Breast epithelium (tissue), 4 donors: ENCODE data around the gene STK36. TPM values are rescaled to one million over a fixed set of nuclear protein-coding genes. Genes with fewer than 3 reads are reported as not detected.

ENCODE experiments used
- DNase-seq, 2 donors: peaks; one replicate each; pipeline ENCODE4 v3.0.0-alpha.2; 2019; ENCODE audit warnings: low spot score in 2 of 2
- H3K27ac ChIP-seq, 2 donors: fragments of 200-600 bp; sonication (generic) in 1 of 2; one replicate each; pipeline ENCODE4 v1.5.1; 2016 to 2019; ENCODE audit warnings: mild to moderate bottlenecking in 1 of 2
- H3K27me3 ChIP-seq, 2 donors: fragments of 200-600 bp; sonication (generic) in 1 of 2; one replicate each; pipeline versions ENCODE4 v1.5.1 to v1.6.0; 2017 to 2019; ENCODE audit warnings: control low read depth in 1 of 2, mild to moderate bottlenecking in 1 of 2
- H3K36me3 ChIP-seq: fragments of 200-600 bp; one replicate; pipeline ENCODE4 v1.5.1; 2019
- H3K4me1 ChIP-seq, 2 donors: fragments of 200-600 bp; sonication (generic); one replicate each; pipeline ENCODE4 v1.5.1; 2016 to 2019; ENCODE audit warnings: control low read depth in 1 of 2
- H3K4me3 ChIP-seq, 3 donors: fragments of 200-600 bp; sonication (generic); 1 replicate in 2 of 3; 2 replicates in 1 of 3; pipeline ENCODE4 v1.5.1; 2016 to 2019; ENCODE audit warnings: mild to moderate bottlenecking in 3 of 3, moderate library complexity in 2 of 3
- H3K9me3 ChIP-seq, 2 donors: fragments of 200-600 bp; sonication (generic) in 1 of 2; one replicate each; pipeline ENCODE4 v1.5.1; 2016 to 2019; ENCODE audit warnings: control low read depth in 1 of 2
- POLR2A ChIP-seq: fragments of 450-650 bp; IDR thresholded peaks from one replicate; pipeline ENCODE4 v1.6.1; 2016; ENCODE audit warnings: antibody characterized with exemption, mild to moderate bottlenecking, moderate library complexity
- POLR2AphosphoS5 ChIP-seq, 3 donors: sonication (generic); formaldehyde crosslinking; IDR thresholded peaks; one replicate each; pipeline ENCODE4 v1.6.1; 2017; ENCODE audit warnings: antibody characterized with exemption in 3 of 3
- intact Hi-C: fragments of 100-400 bp; cut with DNase I; formaldehyde crosslinking; loops from one replicate; pipeline ENCODE4 v1.15.1; 2023; ENCODE audit warnings: low total_unique reads
- total RNA-seq, 3 donors: library from RNA; depleted of rRNA; stranded (reverse); fragments of >200 nt; gene quantifications; one replicate each; pipeline ENCODE4 v1.1.0, GENCODE V29; 2016
- TF ChIP-seq, protein P1 (sequence below), 3 donors: fragments of 450-650 bp; IDR thresholded peaks; one replicate each; pipeline ENCODE4 v1.5.1; 2016 to 2017; ENCODE audit warnings: antibody characterized with exemption in 3 of 3, mild to moderate bottlenecking in 3 of 3, moderate library complexity in 3 of 3

The STK36 gene
- total RNA-seq, 3 donors from 2014 or later = 22.2 to 78.0 (median 35.7) TPM

- no peaks in the 10 kb centered on the region for H3K27me3 ChIP-seq
- H3K4me1 ChIP-seq = peaks cover 3 to 10% of the 10 kb centered on the region in 2 donors
- intact Hi-C loops = no loop called here
- no peak overlapping the region for H3K27ac ChIP-seq
- DNase-seq = no peak
- TF ChIP-seq POLR2A = no peak
- TF ChIP-seq POLR2AphosphoS5 (IDR thresholded peaks at IDR 0.05) = no peak
- TF ChIP-seq, protein P1, sequence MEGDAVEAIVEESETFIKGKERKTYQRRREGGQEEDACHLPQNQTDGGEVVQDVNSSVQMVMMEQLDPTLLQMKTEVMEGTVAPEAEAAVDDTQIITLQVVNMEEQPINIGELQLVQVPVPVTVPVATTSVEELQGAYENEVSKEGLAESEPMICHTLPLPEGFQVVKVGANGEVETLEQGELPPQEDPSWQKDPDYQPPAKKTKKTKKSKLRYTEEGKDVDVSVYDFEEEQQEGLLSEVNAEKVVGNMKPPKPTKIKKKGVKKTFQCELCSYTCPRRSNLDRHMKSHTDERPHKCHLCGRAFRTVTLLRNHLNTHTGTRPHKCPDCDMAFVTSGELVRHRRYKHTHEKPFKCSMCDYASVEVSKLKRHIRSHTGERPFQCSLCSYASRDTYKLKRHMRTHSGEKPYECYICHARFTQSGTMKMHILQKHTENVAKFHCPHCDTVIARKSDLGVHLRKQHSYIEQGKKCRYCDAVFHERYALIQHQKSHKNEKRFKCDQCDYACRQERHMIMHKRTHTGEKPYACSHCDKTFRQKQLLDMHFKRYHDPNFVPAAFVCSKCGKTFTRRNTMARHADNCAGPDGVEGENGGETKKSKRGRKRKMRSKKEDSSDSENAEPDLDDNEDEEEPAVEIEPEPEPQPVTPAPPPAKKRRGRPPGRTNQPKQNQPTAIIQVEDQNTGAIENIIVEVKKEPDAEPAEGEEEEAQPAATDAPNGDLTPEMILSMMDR (IDR thresholded peaks at IDR 0.05) = no peak
- no peak overlapping the region for H3K4me3 ChIP-seq
- H3K36me3 ChIP-seq = no peaks in the 10 kb centered on the region
- peaks cover 9 to 17% of the 10 kb centered on the region in 2 donors for H3K9me3 ChIP-seq
Measured at GRCh38 chr2:218729640-218730039, 57.8 kb downstream of the STK36 start.

DNA sequence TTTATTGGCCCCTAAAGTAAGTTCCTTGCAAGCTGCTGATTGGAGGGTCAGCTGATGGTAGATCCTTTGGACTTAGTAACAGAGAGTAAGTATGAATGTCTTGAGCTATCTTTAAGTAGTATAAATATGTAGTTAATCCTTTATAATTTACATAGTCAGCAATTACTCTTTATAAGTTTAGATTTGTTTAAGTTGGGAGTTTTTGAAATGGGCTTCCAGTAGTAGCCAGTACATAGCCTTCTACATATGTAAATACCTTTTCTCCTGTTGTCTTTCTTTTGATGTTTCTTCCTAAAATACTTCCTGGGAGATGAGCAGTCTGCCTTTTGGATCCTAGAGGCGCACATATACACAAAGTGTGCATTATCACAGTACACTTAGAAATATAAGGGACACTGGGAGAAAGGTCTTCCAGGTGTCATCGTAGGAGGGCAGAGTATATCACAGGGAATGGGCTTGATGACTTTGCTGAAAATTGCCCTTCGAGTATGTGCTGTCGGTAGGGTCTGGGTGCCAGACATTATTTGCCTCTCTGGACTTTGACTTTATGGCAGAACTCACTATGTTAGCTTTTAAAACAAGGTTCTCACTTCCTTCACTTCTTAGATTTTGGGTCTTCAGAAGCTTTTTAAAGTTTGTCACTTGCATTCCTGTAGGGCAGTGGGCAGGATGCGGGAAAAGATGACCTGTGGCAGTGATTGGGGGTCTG, 60.3 kb downstream of the STK36 start:
- Histone ChIP-seq H3K27ac (peak overlapping the region; percentile 86 to 88), H3K4me1 (peaks cover 3 to 10% of the 10 kb centered on the region in 2 donors), H3K27me3 (no peaks in the 10 kb centered on the region), H3K9me3 (no peaks in the 10 kb centered on the region), H3K4me3 (no peak overlapping the region), H3K36me3 (no peaks in the 10 kb centered on the region)
- TF ChIP-seq POLR2A (no peak), POLR2AphosphoS5 (IDR thresholded peaks at IDR 0.05) (no peak)
- TF ChIP-seq, protein P1 (IDR thresholded peaks at IDR 0.05) = no peak
- DNase-seq = no peak
- intact Hi-C loops = no loop called here

GRCh38 chr2:218732761-218733158, 60.9 kb downstream of the STK36 start:
- Histone ChIP-seq H3K27ac (peak overlapping the region; percentile 86 to 88), H3K27me3 (no peaks in the 10 kb centered on the region), H3K4me1 (peaks cover 3 to 10% of the 10 kb centered on the region in 2 donors), H3K9me3 (no peaks in the 10 kb centered on the region), H3K36me3 (peaks cover 2% of the 10 kb centered on the region), H3K4me3 (no peak overlapping the region)
- no peak for TF ChIP-seq POLR2AphosphoS5 (IDR thresholded peaks at IDR 0.05)
- TF ChIP-seq, protein P1 (IDR thresholded peaks at IDR 0.05) = no peak
- no peak for TF ChIP-seq POLR2A
- intact Hi-C loops = no loop called here
- DNase-seq = no peak

DNA sequence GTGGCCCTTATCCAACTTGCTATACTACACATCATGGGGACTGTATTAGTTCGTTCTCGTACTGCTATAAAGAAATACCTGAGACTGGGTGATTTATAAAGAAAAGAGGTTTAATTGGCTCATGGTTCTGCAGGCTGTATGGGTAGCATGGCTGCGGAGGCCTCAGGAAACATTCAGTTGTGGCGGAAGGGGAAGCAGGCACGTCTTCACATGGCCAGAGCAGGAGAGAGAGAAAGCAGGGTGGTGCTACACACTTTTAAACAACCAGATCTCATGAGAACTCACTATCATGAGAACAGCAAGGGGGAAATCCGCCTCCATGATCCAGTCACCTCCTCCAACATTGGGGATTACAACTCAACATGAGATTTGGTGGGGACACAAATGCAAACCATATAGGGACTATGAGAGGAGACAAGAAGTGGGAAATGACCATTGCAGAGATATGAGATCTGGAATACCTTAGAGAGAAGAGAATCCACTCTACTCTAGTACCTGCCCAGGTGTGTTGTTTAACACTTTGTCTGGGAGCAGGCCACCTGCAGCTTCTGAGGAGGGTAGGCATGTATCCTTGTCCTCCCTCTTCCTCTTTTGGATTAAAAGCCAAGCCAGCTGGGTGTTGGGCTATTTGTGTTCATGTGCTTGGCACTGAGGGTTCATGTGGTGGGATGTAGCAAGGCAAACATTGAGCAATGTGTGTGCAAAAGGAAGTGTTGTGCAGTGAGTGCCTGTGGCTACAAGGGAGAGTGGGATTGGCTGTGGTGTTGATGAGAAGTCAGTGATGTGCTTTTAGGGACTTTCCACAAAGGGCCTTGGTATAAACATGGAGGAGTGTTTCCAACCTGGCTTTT, 61.5 kb downstream of the STK36 start:
- intact Hi-C loops = no loop called here
- Histone ChIP-seq H3K4me3 (no peak overlapping the region), H3K9me3 (no peaks in the 10 kb centered on the region), H3K36me3 (peaks cover 4% of the 10 kb centered on the region), H3K27me3 (no peaks in the 10 kb centered on the region), H3K4me1 (peaks cover 3 to 10% of the 10 kb centered on the region in 2 donors), H3K27ac (peak overlapping the region; percentile 86 to 88)
- peak in 1 of 2 donors; percentile 72 for DNase-seq
- peak; percentile 10 to 82 (median 74) for TF ChIP-seq POLR2AphosphoS5 (IDR thresholded peaks at IDR 0.05)
- TF ChIP-seq, protein P1 (IDR thresholded peaks at IDR 0.05) = no peak
